OCI-LY1 (cell line): ENCODE data around the gene FDXACB1.
A peak's percentile ranks its signal among the peaks of the same experiment; 100 is the strongest.

Source experiments
- H2AFZ ChIP-seq: fragments of 200-600 bp; sonication (generic), shearing (Covaris generic); 2 replicates; pipeline ENCODE4 v1.6.0; 2014; ENCODE audit warnings: antibody characterized with exemption, mild to moderate bottlenecking, low read length
- H3F3A ChIP-seq: fragments of 200-600 bp; sonication (generic), shearing (Covaris generic); 2 replicates; pipeline ENCODE4 v1.6.0; 2014; ENCODE audit warnings: mild to moderate bottlenecking, antibody characterized with exemption, low read length, moderate library complexity; ENCODE audit not compliant: insufficient read depth
- H3K27ac ChIP-seq: fragments of 200-600 bp; sonication (generic); 2 replicates; pipeline ENCODE4 v1.5.1; 2014; ENCODE audit warnings: low read length, mixed run types, mild to moderate bottlenecking, low read depth; ENCODE audit not compliant: poor library complexity, severe bottlenecking
- H3K27me3 ChIP-seq: fragments of 200-600 bp; sonication (generic); 2 replicates; pipeline ENCODE4 v1.6.0; 2014; ENCODE audit warnings: antibody characterized with exemption, mild to moderate bottlenecking, low read length, moderate library complexity; ENCODE audit not compliant: insufficient read depth
- H3K36me3 ChIP-seq: fragments of 200-600 bp; sonication (generic); 2 replicates; pipeline ENCODE4 v1.6.1; 2014; ENCODE audit warnings: mild to moderate bottlenecking, antibody characterized with exemption, low read length, moderate library complexity, mixed read lengths; ENCODE audit not compliant: insufficient read depth
- H3K4me1 ChIP-seq: fragments of 200-600 bp; sonication (generic); 2 replicates; pipeline ENCODE4 v1.5.1; 2014; ENCODE audit warnings: mild to moderate bottlenecking, low read length, moderate library complexity; ENCODE audit not compliant: insufficient read depth, severe bottlenecking
- H3K4me2 ChIP-seq: fragments of 200-600 bp; sonication (generic), shearing (Covaris generic); 2 replicates; pipeline ENCODE4 v1.6.1; 2014; ENCODE audit warnings: low read length
- H3K4me3 ChIP-seq: fragments of 200-600 bp; sonication (generic); 2 replicates; pipeline ENCODE4 v1.5.1; 2014; ENCODE audit warnings: low read length, low read depth, mild to moderate bottlenecking, mixed read lengths; ENCODE audit not compliant: poor library complexity, severe bottlenecking
- H3K79me2 ChIP-seq: fragments of 200-600 bp; shearing (Covaris generic); 2 replicates; pipeline ENCODE4 v1.6.1; 2016; ENCODE audit warnings: mixed run types, low read length, mixed read lengths; ENCODE audit not compliant: insufficient read depth
- H3K9ac ChIP-seq: fragments of 200-600 bp; sonication (generic), shearing (Covaris generic); 2 replicates; pipeline ENCODE4 v1.6.1; 2014; ENCODE audit warnings: mild to moderate bottlenecking, low read length, mixed read lengths
- H3K9me2 ChIP-seq: fragments of 200-600 bp; sonication (generic), shearing (Covaris generic); 2 replicates; pipeline ENCODE4 v1.6.1; 2014; ENCODE audit warnings: low read depth, mild to moderate bottlenecking, low read length, mixed read lengths
- H3K9me3 ChIP-seq: fragments of 200-600 bp; shearing (Covaris generic); 2 replicates; pipeline ENCODE4 v1.6.1; 2014; ENCODE audit warnings: low read length, mixed read lengths
- H4K20me1 ChIP-seq: fragments of 200-600 bp; sonication (generic), shearing (Covaris generic); 2 replicates; pipeline ENCODE4 v1.6.0; 2016; ENCODE audit warnings: mild to moderate bottlenecking, low read length; ENCODE audit not compliant: insufficient read depth
- CTCF ChIP-seq: fragments of 200-600 bp; sonication (generic), shearing (Covaris generic); IDR thresholded peaks from 2 replicates; pipeline ENCODE4 v1.5.1; 2017; ENCODE audit warnings: mild to moderate bottlenecking, antibody characterized with exemption, low read length, moderate library complexity, mixed read lengths
- EZH2 ChIP-seq: fragments of 200-600 bp; sonication (generic), shearing (Covaris generic); IDR thresholded peaks from 2 replicates; pipeline ENCODE4 v1.8.0; 2017; ENCODE audit warnings: borderline replicate concordance, mixed run types, mild to moderate bottlenecking, antibody characterized with exemption, low read length, moderate library complexity, mixed read lengths

FDXACB1 gene

DNA sequence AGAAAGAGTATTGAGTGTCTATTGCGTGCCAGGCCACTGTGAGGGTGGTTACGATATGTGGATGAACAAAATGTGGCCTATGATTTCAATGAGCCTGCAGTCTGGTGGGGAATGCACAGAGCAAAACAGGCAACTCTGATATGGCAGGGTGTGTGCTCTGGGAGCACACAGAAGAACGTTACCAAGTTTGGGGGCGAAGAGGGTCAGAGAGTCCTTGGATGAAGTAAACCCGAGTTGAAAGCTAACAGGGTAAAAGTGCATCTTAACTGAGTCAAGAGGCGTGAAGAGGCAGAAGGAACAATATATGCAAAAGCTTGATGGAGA lies 634 bp upstream of the FDXACB1 start:
- Histone ChIP-seq H3K4me1 (peaks cover 26% of the 10 kb centered on the region), H3K9ac (peak overlapping the region; percentile 80), H2AFZ (peak overlapping the region; percentile 10), H3K27me3 (no peaks in the 10 kb centered on the region), H3K4me2 (peak overlapping the region; percentile 90), H3K27ac (peak overlapping the region; percentile 79), H3K79me2 (no peaks in the 10 kb centered on the region), H3K9me3 (no peaks in the 10 kb centered on the region), H3F3A (0 out of 2 replicates have a peak, but pooled peaks cover 9% of the 10 kb centered on the region), H4K20me1 (no peaks in the 10 kb centered on the region), H3K9me2 (no peaks in the 10 kb centered on the region), H3K4me3 (peak overlapping the region; percentile 69), H3K36me3 (peaks cover 22% of the 10 kb centered on the region; the same call in 1 of the 2 replicates)
- TF ChIP-seq EZH2: no peak
- TF ChIP-seq CTCF: no peak

DNA sequence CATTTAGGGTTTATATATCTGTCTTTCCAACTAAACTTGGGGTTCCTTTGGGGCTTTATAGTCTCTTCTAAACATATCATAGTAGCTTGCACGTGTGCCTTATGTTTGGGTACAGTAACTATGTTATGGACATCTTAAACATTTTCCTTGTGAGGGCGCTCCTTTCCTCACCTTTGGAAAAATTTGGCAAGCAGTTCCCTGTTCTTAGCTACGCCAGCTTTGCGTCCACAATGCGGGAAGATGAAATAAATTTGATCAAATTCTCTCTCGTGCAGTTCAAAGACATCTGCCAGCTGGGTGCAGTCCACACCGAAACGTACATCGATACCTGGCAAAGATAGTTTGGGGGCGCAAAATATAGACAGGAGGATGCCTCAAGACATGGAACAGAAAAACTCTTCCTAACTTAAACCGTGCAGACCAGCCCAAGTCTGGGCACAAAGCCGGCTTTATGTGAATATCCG lies 548 bp downstream of the FDXACB1 start:
- peak overlapping the region; percentile 80 for H3K9ac ChIP-seq
- peak overlapping the region; percentile 79 for H3K27ac ChIP-seq
- H3K9me3 ChIP-seq: no peaks in the 10 kb centered on the region
- TF ChIP-seq EZH2 (no peak), CTCF (no peak)
- H3K4me3 ChIP-seq: peak overlapping the region; percentile 69
- no peaks in the 10 kb centered on the region for H3K9me2 ChIP-seq
- H3K36me3 ChIP-seq: peaks cover 22% of the 10 kb centered on the region; the same call in 1 of the 2 replicates
- H4K20me1 ChIP-seq: no peaks in the 10 kb centered on the region
- H3K4me2 ChIP-seq: peak overlapping the region; percentile 90
- peak overlapping the region; percentile 96 for H2AFZ ChIP-seq
- H3K4me1 ChIP-seq: peaks cover 26% of the 10 kb centered on the region
- H3K79me2 ChIP-seq: no peaks in the 10 kb centered on the region
- no peaks in the 10 kb centered on the region for H3K27me3 ChIP-seq
- 0 out of 2 replicates have a peak, but pooled peaks cover 9% of the 10 kb centered on the region for H3F3A ChIP-seq

DNA sequence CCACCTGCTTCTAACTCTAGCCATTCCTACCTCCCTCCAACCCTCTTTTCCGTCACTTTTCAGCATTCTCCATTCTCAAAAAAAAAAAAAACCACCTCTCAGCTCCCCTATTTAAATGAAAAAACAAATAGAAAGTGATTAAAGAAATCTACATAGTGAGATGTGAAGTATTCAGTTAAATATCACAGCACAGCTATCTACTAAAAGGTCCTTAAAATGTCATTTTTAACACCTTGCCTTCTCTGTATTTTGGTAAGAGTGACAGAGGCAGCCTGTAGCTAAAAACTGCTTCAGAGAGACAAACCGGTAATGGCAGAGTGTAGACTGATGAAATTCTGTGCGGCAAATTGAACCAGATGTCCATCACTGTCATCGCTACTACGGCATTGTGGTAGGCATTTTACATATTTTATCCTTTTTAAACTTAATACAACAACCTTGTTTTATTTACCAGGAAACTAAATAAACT lies 7.2 kb downstream of the FDXACB1 start:
- Histone ChIP-seq H3K9ac (peak overlapping the region; percentile 85), H3K36me3 (peaks cover 39% of the 10 kb centered on the region; the same call in 1 of the 2 replicates), H3K9me2 (no peaks in the 10 kb centered on the region), H2AFZ (peak overlapping the region; percentile 96), H3K4me3 (peak overlapping the region; percentile 80), H3F3A (0 out of 2 replicates have a peak, but pooled peaks cover 6% of the 10 kb centered on the region), H3K27me3 (no peaks in the 10 kb centered on the region), H3K4me2 (peak overlapping the region; percentile 91), H3K9me3 (no peaks in the 10 kb centered on the region), H4K20me1 (no peaks in the 10 kb centered on the region), H3K4me1 (peaks cover 18% of the 10 kb centered on the region), H3K27ac (peak overlapping the region; percentile 8), H3K79me2 (no peaks in the 10 kb centered on the region)
- TF ChIP-seq EZH2 (no peak), CTCF (no peak)
